A673 (cell line): Measurements from ENCODE around the gene PALB2. TPM values are rescaled to one million over a fixed set of nuclear protein-coding genes. Genes with fewer than 3 reads are reported as not detected.
A peak's percentile ranks its signal among the peaks of the same experiment; 100 is the strongest.

Experiments
- BruUV-seq: library from RNA; stranded (reverse); fragments of 400-500 nt; replicated peaks from 2 replicates; lab custom pipeline; 2021; lab: Mats Ljungman, UMichigan
- CTCF ChIA-PET: fragments of 300-600 bp; sonication (Branson Sonifier 250); formaldehyde crosslinking; loops from one replicate; lab custom pipeline; 2022; ENCODE audit warnings: antibody characterized with exemption; lab: Charles Lee
- POLR2A ChIA-PET: fragments of 300-600 bp; sonication (Branson Sonifier 250); formaldehyde crosslinking; loops from one replicate; lab custom pipeline; 2022; ENCODE audit warnings: antibody characterized with exemption; ENCODE audit not compliant: low non-redundant PET; lab: Charles Lee
- DNase-seq: peaks from one replicate; pipeline ENCODE4 v3.0.0-alpha.2; 2015; ENCODE audit warnings: low spot score
- H3K27ac ChIP-seq: fragments of 200-600 bp; sonication (generic); 2 replicates; pipeline ENCODE4 v1.5.1; 2016; ENCODE audit warnings: mixed run types, low read depth, mild to moderate bottlenecking, mixed read lengths, antibody characterized with exemption, low read length; ENCODE audit not compliant: poor library complexity, severe bottlenecking
- H3K27me3 ChIP-seq: fragments of 200-600 bp; sonication (generic); replicated peaks from 2 replicates; pipeline ENCODE4 v1.6.1; 2017; ENCODE audit warnings: mixed run types, low read depth, mild to moderate bottlenecking, mixed read lengths, antibody characterized with exemption, low read length; ENCODE audit not compliant: insufficient read depth, poor library complexity
- H3K36me3 ChIP-seq: fragments of 200-600 bp; sonication (generic); 2 replicates; pipeline ENCODE4 v1.6.1; 2016; ENCODE audit warnings: mixed run types, mild to moderate bottlenecking, mixed read lengths, antibody characterized with exemption, low read length; ENCODE audit not compliant: insufficient read depth, poor library complexity, severe bottlenecking
- H3K4me1 ChIP-seq: fragments of 200-600 bp; sonication (generic); 2 replicates; pipeline ENCODE4 v1.6.1; 2017; ENCODE audit warnings: mixed run types, mild to moderate bottlenecking, mixed read lengths, antibody characterized with exemption, low read length; ENCODE audit not compliant: insufficient read depth, poor library complexity, severe bottlenecking
- H3K4me3 ChIP-seq: fragments of 200-600 bp; sonication (generic); 2 replicates; pipeline ENCODE4 v1.5.1; 2016; ENCODE audit warnings: low read depth, mixed run types, mild to moderate bottlenecking, mixed read lengths, low read length; ENCODE audit not compliant: poor library complexity, severe bottlenecking
- H3K9me3 ChIP-seq: fragments of 200-600 bp; sonication (generic); 2 replicates; pipeline ENCODE4 v1.6.1; 2016; ENCODE audit warnings: mixed run types, low read depth, mild to moderate bottlenecking, mixed read lengths, antibody characterized with exemption, low read length; ENCODE audit not compliant: poor library complexity, severe bottlenecking
- CTCF ChIP-seq: fragments of 300-800, 200-600 bp; sonication (generic); conservative IDR thresholded peaks from 2 replicates; pipeline ENCODE4 v1.5.1; 2017; ENCODE audit warnings: low read depth, mild to moderate bottlenecking, antibody characterized with exemption, low read length, moderate library complexity, mixed read lengths
- EZH2 ChIP-seq: fragments of 200-600 bp; sonication (generic); IDR thresholded peaks from 2 replicates; pipeline ENCODE4 v1.6.1; 2017; ENCODE audit warnings: borderline replicate concordance, low read depth, mild to moderate bottlenecking, mixed read lengths, antibody characterized with exemption, low read length; ENCODE audit not compliant: poor library complexity, severe bottlenecking
- intact Hi-C: fragments of 100-400 bp; cut with micrococcal nuclease; formaldehyde crosslinking; loops from one replicate; pipeline ENCODE4 v1.10.0; 2022; ENCODE audit not compliant: unreplicated experiment
- total RNA-seq: library from RNA; stranded (reverse); gene quantifications from 2 replicates; pipeline ENCODE4 v1.2.3, GENCODE V29; 2021

The PALB2 gene
- total RNA-seq, 1 experiment from 2014 or later = 27.2 TPM

- ChIA-PET CTCF (no interaction called here), POLR2A (interaction anchor here (0.5 to 0.8 kb wide), 2 partner anchors 321 to 949 kb away, joined by 5 to 10 read pairs; no protein-coding TSS in a partner anchor)
- Histone ChIP-seq H3K27me3 (no peaks in the 10 kb centered on the region), H3K9me3 (no peaks in the 10 kb centered on the region), H3K4me3 (no peak overlapping the region), H3K36me3 (peaks cover 21% of the 10 kb centered on the region), H3K4me1 (peaks cover 19% of the 10 kb centered on the region), H3K27ac (peak overlapping the region; percentile 11)
- no TSS peak for BruUV-seq
- intact Hi-C loops = no loop called here
- TF ChIP-seq EZH2 (no peak), CTCF (no peak)
- DNase-seq = no peak
Observed at GRCh38 chr16:23676924-23677480, 35.9 kb upstream of the PALB2 start.

DNA sequence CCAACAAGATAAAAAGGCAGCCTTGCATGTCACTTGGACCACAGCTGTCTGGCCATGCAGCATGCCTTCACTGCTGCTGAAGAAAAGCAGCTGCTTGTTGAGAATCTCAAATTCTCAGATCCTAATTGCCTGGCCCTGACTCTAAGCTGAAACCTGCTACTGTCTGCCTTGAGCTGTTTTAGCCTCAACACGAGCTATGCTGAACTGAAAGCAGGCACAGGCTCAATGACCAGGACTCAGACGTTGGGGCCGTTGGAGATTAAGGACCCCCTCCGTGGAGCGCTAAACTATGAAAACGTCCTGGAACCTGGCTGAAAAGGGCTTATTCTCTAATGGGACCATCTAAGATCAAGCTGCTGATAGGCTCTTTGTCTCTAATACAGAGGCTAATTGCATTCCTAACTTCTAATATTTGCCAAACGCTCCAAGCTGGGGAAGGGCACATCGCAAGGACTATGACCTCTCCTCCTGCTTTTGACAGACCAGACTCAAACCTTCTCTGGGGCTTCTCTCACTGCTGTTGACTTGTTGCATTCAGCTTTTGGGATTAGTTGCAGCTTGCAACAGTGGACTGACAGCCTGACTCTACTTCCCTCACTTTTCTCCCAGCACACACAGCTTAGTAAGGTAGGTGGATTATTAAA lies 33.0 kb upstream of the PALB2 start:
- Histone ChIP-seq H3K27ac (no peak overlapping the region), H3K4me3 (no peak overlapping the region), H3K4me1 (peaks cover 4% of the 10 kb centered on the region), H3K9me3 (no peaks in the 10 kb centered on the region), H3K36me3 (peaks cover 14% of the 10 kb centered on the region), H3K27me3 (no peaks in the 10 kb centered on the region)
- ChIA-PET POLR2A (no interaction called here), CTCF (interaction anchor here (0.6 kb wide), 1 partner anchor 92 kb away, joined by 5 read pairs; no protein-coding TSS in a partner anchor)
- TF ChIP-seq EZH2 (no peak), CTCF (no peak)
- DNase-seq = no peak
- no TSS peak for BruUV-seq
- intact Hi-C loops = no loop called here

GRCh38 chr16:23670137-23670776 lies 29.1 kb upstream of the PALB2 start:
- no peak overlapping the region for H3K27ac ChIP-seq
- H3K4me1 ChIP-seq = no peaks in the 10 kb centered on the region
- no peak for DNase-seq
- ChIA-PET CTCF (no interaction called here), POLR2A (no interaction called here)
- H3K4me3 ChIP-seq = no peak overlapping the region
- H3K9me3 ChIP-seq = no peaks in the 10 kb centered on the region
- no peaks in the 10 kb centered on the region for H3K27me3 ChIP-seq
- TF ChIP-seq EZH2 (no peak), CTCF (no peak)
- BruUV-seq = no TSS peak
- intact Hi-C loops = no loop called here
- peaks cover 47% of the 10 kb centered on the region for H3K36me3 ChIP-seq
